ENCODE results near the gene SSBP2. TPM values are rescaled to one million over a fixed set of nuclear protein-coding genes. Genes with fewer than 3 reads are reported as not detected.

The SSBP2 gene
- total RNA-seq, 1 donor from 2014 or later, result 149 TPM

GRCh38 chr5:81739291-81739690 lies 11.6 kb downstream of the SSBP2 start:
- no peaks in the 10 kb centered on the region for H3K9me3 Mint-ChIP-seq (ENCODE audit: unreplicated experiment)
- no peak overlapping the region for H3K27ac Mint-ChIP-seq (ENCODE audit: unreplicated experiment)
- DNase-seq (ENCODE audit: low spot score), result no peak
- TF ChIP-seq CTCF (IDR thresholded peaks at IDR 0.05; ENCODE audit: unreplicated experiment), result no peak
- H3K27me3 Mint-ChIP-seq (ENCODE audit: unreplicated experiment), result no peaks in the 10 kb centered on the region
- peaks cover 10% of the 10 kb centered on the region for H3K4me1 Mint-ChIP-seq (ENCODE audit: unreplicated experiment)
- peaks cover 11% of the 10 kb centered on the region for H3K36me3 Mint-ChIP-seq (ENCODE audit: low read depth, unreplicated experiment)
- no peak overlapping the region for H3K4me3 Mint-ChIP-seq (ENCODE audit: unreplicated experiment)

GRCh38 chr5:81729276-81729675 lies 21.6 kb downstream of the SSBP2 start:
- no peak for DNase-seq (ENCODE audit: low spot score)
- peaks cover 3% of the 10 kb centered on the region for H3K4me1 Mint-ChIP-seq (ENCODE audit: unreplicated experiment)
- H3K27ac Mint-ChIP-seq (ENCODE audit: unreplicated experiment), result no peak overlapping the region
- H3K9me3 Mint-ChIP-seq (ENCODE audit: unreplicated experiment), result no peaks in the 10 kb centered on the region
- H3K4me3 Mint-ChIP-seq (ENCODE audit: unreplicated experiment), result no peak overlapping the region
- no peaks in the 10 kb centered on the region for H3K27me3 Mint-ChIP-seq (ENCODE audit: unreplicated experiment)
- TF ChIP-seq CTCF (IDR thresholded peaks at IDR 0.05; ENCODE audit: unreplicated experiment), result no peak
- H3K36me3 Mint-ChIP-seq (ENCODE audit: low read depth, unreplicated experiment), result peaks cover under 1% of the 10 kb centered on the region

GRCh38 chr5:81728301-81728700 lies 22.6 kb downstream of the SSBP2 start:
- peaks cover 8% of the 10 kb centered on the region for H3K4me1 Mint-ChIP-seq (ENCODE audit: unreplicated experiment)
- H3K36me3 Mint-ChIP-seq (ENCODE audit: low read depth, unreplicated experiment), result no peaks in the 10 kb centered on the region
- H3K27ac Mint-ChIP-seq (ENCODE audit: unreplicated experiment), result no peak overlapping the region
- no peaks in the 10 kb centered on the region for H3K27me3 Mint-ChIP-seq (ENCODE audit: unreplicated experiment)
- no peak for DNase-seq (ENCODE audit: low spot score)
- no peak for TF ChIP-seq CTCF (IDR thresholded peaks at IDR 0.05; ENCODE audit: unreplicated experiment)
- no peaks in the 10 kb centered on the region for H3K9me3 Mint-ChIP-seq (ENCODE audit: unreplicated experiment)
- no peak overlapping the region for H3K4me3 Mint-ChIP-seq (ENCODE audit: unreplicated experiment)

- peaks cover 14% of the 10 kb centered on the region for H3K4me1 Mint-ChIP-seq (ENCODE audit: unreplicated experiment)
- H3K27ac Mint-ChIP-seq (ENCODE audit: unreplicated experiment), result peak overlapping the region; percentile 28
- no peak for TF ChIP-seq CTCF (IDR thresholded peaks at IDR 0.05; ENCODE audit: unreplicated experiment)
- H3K4me3 Mint-ChIP-seq (ENCODE audit: unreplicated experiment), result no peak overlapping the region
- DNase-seq (ENCODE audit: low spot score), result no peak
- H3K9me3 Mint-ChIP-seq (ENCODE audit: unreplicated experiment), result no peaks in the 10 kb centered on the region
- H3K27me3 Mint-ChIP-seq (ENCODE audit: unreplicated experiment), result no peaks in the 10 kb centered on the region
- no peaks in the 10 kb centered on the region for H3K36me3 Mint-ChIP-seq (ENCODE audit: low read depth, unreplicated experiment)
Measured at GRCh38 chr5:81726297-81726696, 24.6 kb downstream of the SSBP2 start.

- H3K9me3 Mint-ChIP-seq (ENCODE audit: unreplicated experiment), result no peaks in the 10 kb centered on the region
- no peak overlapping the region for H3K27ac Mint-ChIP-seq (ENCODE audit: unreplicated experiment)
- H3K4me1 Mint-ChIP-seq (ENCODE audit: unreplicated experiment), result peaks cover 23% of the 10 kb centered on the region
- H3K27me3 Mint-ChIP-seq (ENCODE audit: unreplicated experiment), result no peaks in the 10 kb centered on the region
- no peak for DNase-seq (ENCODE audit: low spot score)
- no peak for TF ChIP-seq CTCF (IDR thresholded peaks at IDR 0.05; ENCODE audit: unreplicated experiment)
- no peak overlapping the region for H3K4me3 Mint-ChIP-seq (ENCODE audit: unreplicated experiment)
- H3K36me3 Mint-ChIP-seq (ENCODE audit: low read depth, unreplicated experiment), result peaks cover under 1% of the 10 kb centered on the region
Measured at GRCh38 chr5:81724571-81724970, 26.3 kb downstream of the SSBP2 start.

Measured in endothelial cell (in vitro differentiated cells).